Heart left ventricle (tissue), 13 donors: Measurements from ENCODE around the gene HOXB6.

Experiments
- POLR2A ChIP-seq, 2 donors: fragments of 450-650 bp; IDR thresholded peaks; one replicate each; pipeline ENCODE4 v1.6.1; 2017; ENCODE audit warnings: antibody characterized with exemption in 2 of 2, mild to moderate bottlenecking in 2 of 2, moderate library complexity in 2 of 2
- TF ChIP-seq, protein P1 (sequence below), 12 donors: fragments of 200-600 bp; sonication (generic) in 4 of 12; IDR thresholded peaks; one replicate each; pipeline versions ENCODE4 v1.5.0 to v1.8.0; 2018 to 2022; ENCODE audit warnings: antibody characterized with exemption in 12 of 12, mild to moderate bottlenecking in 5 of 12
- donor health status: ischemic (EF 13 %, LVEDD 7.1; RV severe dilation, severe dysfunction).
- donor health status: DM: no; HTN: yes; CAD: no.
- donor health status: DM: no; HTN: no; CAD: no.
- donor health status: ischemic (EF 25% LVEDD 6.9; RV normal size, moderate dysfunction).
- donor health status: ischemic (EF 25% LVEDD 5.7; RV mildly dilated, moderate dysfunction).
- donor health status: ischemic (EF 35%, LVEDD 5.7; RV mildly dilated, moderate dysfunction).
- donor health status: nonischemic (EF 11% LVEDD 7.7; RV severe dilation, severe dysfunction).
- donor health status: DM: yes; HTN: yes; CAD: no.
- donor health status: PGD.
- donor health status: ischemic (EF 29% LVEDD 5.4; RV normal size, mild dysfunction).
- donor health status: nonischemic (EF 23%, LVEDD 6.1; RV moderate dilation, normal function).

DNA sequence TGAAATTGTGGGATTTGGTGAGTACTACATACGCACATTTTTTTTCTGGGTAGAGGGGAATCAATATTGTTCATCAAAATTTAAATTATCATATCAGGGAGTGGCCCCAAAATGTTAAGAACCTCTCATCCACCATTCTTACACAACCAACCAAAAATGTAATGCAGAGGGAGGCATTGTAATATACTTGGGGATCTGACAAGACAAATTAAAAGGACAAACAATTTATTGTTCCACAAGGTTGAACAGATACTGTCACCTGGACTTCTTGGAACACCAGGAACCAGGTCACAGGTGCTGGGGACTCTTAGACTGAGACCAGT lies 36.0 kb upstream of the HOXB6 start:
- TF ChIP-seq, protein P1, sequence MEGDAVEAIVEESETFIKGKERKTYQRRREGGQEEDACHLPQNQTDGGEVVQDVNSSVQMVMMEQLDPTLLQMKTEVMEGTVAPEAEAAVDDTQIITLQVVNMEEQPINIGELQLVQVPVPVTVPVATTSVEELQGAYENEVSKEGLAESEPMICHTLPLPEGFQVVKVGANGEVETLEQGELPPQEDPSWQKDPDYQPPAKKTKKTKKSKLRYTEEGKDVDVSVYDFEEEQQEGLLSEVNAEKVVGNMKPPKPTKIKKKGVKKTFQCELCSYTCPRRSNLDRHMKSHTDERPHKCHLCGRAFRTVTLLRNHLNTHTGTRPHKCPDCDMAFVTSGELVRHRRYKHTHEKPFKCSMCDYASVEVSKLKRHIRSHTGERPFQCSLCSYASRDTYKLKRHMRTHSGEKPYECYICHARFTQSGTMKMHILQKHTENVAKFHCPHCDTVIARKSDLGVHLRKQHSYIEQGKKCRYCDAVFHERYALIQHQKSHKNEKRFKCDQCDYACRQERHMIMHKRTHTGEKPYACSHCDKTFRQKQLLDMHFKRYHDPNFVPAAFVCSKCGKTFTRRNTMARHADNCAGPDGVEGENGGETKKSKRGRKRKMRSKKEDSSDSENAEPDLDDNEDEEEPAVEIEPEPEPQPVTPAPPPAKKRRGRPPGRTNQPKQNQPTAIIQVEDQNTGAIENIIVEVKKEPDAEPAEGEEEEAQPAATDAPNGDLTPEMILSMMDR (IDR thresholded peaks at IDR 0.05), result no peak
- TF ChIP-seq POLR2A (IDR thresholded peaks at IDR 0.05), result no peak
